Measurements from ENCODE around the gene B4GALT3.

Gene B4GALT3

DNA sequence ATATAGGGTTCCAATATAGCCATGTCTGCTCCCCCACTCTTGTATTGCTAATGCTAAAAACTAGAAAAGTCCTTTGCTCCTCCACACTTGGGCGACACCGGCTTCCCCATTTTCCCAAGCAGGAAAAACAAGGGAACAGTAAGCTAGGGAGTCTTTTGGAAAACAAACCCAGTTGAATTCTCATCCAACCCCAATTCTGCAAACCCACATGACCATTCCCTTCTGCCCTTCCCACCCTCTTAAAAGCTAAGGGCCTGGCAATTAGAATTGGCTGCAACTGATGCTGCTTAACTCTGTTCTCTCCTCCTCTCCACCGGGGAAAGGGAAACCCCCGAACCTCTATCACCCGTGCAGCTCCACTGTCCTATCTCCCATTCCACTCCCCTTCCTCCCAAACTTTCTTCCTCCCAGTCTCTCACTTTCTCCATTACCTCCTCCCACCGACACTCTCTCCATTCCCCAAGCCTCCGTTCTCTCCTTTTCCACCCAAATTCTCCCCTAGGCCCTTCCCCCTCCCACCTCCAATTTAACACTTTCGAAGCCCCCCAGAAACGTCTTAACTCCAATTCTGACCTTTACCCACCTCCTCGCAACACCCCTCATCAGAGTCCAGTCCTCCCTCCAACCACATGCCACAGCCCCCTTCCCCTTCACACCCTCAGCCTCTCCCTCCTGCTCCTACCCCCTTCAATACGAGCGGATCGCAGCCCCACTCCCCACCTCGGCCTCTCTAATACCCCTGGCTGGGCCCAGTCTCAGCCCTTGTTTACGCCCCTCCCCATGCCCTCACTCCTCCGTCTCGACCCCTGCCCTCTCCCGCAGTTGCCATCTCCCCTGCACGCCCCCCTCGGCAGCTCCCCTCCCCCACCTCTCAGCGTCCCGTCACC, 45.5 kb downstream of the B4GALT3 start:
- TF ChIP-seq, protein P1, sequence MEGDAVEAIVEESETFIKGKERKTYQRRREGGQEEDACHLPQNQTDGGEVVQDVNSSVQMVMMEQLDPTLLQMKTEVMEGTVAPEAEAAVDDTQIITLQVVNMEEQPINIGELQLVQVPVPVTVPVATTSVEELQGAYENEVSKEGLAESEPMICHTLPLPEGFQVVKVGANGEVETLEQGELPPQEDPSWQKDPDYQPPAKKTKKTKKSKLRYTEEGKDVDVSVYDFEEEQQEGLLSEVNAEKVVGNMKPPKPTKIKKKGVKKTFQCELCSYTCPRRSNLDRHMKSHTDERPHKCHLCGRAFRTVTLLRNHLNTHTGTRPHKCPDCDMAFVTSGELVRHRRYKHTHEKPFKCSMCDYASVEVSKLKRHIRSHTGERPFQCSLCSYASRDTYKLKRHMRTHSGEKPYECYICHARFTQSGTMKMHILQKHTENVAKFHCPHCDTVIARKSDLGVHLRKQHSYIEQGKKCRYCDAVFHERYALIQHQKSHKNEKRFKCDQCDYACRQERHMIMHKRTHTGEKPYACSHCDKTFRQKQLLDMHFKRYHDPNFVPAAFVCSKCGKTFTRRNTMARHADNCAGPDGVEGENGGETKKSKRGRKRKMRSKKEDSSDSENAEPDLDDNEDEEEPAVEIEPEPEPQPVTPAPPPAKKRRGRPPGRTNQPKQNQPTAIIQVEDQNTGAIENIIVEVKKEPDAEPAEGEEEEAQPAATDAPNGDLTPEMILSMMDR (IDR thresholded peaks at IDR 0.05; ENCODE audit: low read depth, low read length) = no peak

DNA sequence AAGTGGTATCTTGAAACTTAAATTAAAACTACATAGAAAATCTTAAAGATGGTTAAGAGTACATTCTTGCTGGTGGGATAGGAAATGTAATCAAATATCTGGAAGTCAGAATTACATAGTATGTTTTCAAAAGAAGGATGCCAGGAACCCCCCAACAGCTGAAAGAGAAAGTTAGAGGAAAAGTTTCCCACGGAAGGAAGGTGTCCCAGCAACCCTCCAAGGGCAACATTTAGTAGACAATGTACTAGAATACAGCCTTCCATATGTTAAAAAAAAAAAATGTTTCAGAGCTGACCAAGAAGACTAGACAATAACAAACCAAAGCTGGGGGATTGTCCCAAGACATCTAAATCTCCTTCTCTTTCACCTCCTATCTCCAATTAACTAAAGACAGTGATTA, 47.0 kb downstream of the B4GALT3 start:
- Histone ChIP-seq H3K9me3 (no peaks in the 10 kb centered on the region), H3K4me1 (peaks cover 4% of the 10 kb centered on the region; the same call in 1 of the 2 replicates), H3K4me3 (ENCODE audit: low read depth, low read length) (no peak overlapping the region), H3K27me3 (no peaks in the 10 kb centered on the region), H3K36me3 (peaks cover 46% of the 10 kb centered on the region)
- no peak for DNase-seq
- TF ChIP-seq, protein P1 (IDR thresholded peaks at IDR 0.05; ENCODE audit: low read depth, low read length) = no peak

More for the DNA sequence above, 45.5 kb downstream of the B4GALT3 start:
- peaks cover 36% of the 10 kb centered on the region for H3K36me3 ChIP-seq
- H3K9me3 ChIP-seq = no peaks in the 10 kb centered on the region
- H3K4me3 ChIP-seq (ENCODE audit: low read depth, low read length) = peak overlapping the region; percentile 78
- DNase-seq = no peak
- H3K4me1 ChIP-seq = peaks cover 4% of the 10 kb centered on the region; the same call in 1 of the 2 replicates
- no peaks in the 10 kb centered on the region for H3K27me3 ChIP-seq

DNA sequence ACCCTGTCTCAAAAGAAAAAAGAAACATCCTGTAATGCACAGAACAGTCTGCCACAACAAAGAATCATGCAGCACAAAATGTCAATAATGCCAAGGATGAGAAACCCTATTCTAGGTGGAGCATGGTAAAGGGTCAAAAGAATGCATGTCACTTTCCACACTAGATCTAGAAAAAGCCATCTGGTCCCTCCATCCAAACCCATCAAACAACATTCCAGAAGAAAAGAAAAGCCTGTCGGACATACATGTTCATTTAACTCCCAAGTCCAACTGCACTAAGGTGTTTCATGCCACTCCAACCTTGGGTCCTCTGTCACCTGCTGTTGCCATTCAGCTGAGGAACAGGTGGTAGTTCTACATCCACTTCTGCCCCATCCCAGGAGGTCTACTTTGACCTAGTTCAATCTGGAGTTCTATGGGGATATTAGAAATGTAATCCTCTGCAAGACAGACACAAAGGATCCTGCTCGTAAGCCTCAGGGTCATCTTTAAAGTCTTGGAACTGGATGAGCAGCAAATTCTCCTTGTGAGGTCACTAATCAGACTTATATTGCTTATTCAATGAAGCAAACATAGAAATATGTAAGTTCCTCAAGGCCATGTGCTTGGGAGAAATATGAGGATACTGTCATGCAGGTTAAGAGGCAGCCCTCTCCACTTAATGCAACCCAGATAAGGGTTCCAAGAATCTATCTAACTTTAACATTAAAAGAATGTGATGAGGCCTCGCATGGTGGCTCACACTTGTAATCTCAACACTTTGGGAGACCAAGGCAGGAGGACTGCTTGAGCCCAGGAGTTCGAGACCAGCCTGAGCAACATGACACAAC, 48.5 kb downstream of the B4GALT3 start:
- Histone ChIP-seq H3K4me3 (ENCODE audit: low read depth, low read length) (no peak overlapping the region), H3K27me3 (no peaks in the 10 kb centered on the region), H3K36me3 (peaks cover 61% of the 10 kb centered on the region), H3K4me1 (peaks cover 4% of the 10 kb centered on the region; the same call in 1 of the 2 replicates), H3K9me3 (no peaks in the 10 kb centered on the region)
- no peak for DNase-seq
- TF ChIP-seq, protein P1 (IDR thresholded peaks at IDR 0.05; ENCODE audit: low read depth, low read length) = no peak

DNA sequence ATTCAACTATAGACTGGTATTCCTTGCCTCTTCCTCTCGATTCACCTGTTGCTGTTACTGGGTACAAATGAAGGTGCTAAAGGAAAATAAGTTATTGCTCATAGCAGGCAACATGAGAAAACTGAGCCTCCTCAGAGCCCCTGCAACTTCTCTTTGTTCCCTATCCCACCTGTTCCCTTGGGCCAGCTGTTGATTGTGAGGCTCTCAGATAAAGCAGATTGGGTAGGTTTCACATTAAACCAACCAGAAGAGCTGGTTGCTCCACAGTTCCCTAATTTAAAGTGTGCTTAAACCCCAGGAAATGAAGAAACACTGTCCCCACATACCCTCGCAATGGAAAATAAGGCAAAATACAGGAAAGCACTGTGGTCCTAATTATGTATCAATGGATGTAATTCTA, 49.7 kb downstream of the B4GALT3 start:
- H3K36me3 ChIP-seq = peaks cover 69% of the 10 kb centered on the region
- H3K9me3 ChIP-seq = no peaks in the 10 kb centered on the region
- DNase-seq = no peak
- no peak overlapping the region for H3K4me3 ChIP-seq (ENCODE audit: low read depth, low read length)
- no peaks in the 10 kb centered on the region for H3K27me3 ChIP-seq
- TF ChIP-seq, protein P1 (IDR thresholded peaks at IDR 0.05; ENCODE audit: low read depth, low read length) = no peak
- peaks cover 4% of the 10 kb centered on the region; the same call in 1 of the 2 replicates for H3K4me1 ChIP-seq

DNA sequence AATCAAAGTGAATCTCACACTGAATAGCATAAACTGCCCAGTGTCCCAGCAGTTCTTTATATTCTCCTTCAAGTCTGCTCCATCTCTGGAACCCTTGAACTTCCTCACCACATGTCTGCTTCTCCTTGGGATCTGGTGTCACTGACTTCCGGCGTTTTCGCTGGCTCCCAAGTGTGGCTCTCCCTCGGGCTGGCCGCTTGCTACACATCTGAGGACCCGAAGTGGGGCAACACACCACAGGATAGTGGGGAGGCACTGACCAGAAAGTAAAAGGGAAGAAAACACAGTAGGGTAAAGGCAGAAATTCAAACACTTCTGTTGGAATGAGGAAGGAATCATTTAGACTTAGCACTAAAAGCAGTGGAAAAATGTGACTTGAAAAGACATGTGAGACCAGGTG, 54.3 kb downstream of the B4GALT3 start:
- Histone ChIP-seq H3K4me1 (peaks cover 8% of the 10 kb centered on the region), H3K9me3 (no peaks in the 10 kb centered on the region), H3K36me3 (peaks cover 66% of the 10 kb centered on the region), H3K27me3 (no peaks in the 10 kb centered on the region), H3K4me3 (ENCODE audit: low read depth, low read length) (no peak overlapping the region)
- TF ChIP-seq, protein P1 (IDR thresholded peaks at IDR 0.05; ENCODE audit: low read depth, low read length) = no peak
- DNase-seq = no peak

Measured in BE2C (cell line).